GM15510 (cell line): ENCODE results near the gene ENDOD1.

Experiments used
- POLR2A ChIP-seq: IDR thresholded peaks from 3 replicates; pipeline ENCODE4 v1.6.1; 2011; ENCODE audit warnings: borderline replicate concordance; ENCODE audit not compliant: insufficient read length; ENCODE audit errors: extremely low read depth

ENDOD1 gene

DNA sequence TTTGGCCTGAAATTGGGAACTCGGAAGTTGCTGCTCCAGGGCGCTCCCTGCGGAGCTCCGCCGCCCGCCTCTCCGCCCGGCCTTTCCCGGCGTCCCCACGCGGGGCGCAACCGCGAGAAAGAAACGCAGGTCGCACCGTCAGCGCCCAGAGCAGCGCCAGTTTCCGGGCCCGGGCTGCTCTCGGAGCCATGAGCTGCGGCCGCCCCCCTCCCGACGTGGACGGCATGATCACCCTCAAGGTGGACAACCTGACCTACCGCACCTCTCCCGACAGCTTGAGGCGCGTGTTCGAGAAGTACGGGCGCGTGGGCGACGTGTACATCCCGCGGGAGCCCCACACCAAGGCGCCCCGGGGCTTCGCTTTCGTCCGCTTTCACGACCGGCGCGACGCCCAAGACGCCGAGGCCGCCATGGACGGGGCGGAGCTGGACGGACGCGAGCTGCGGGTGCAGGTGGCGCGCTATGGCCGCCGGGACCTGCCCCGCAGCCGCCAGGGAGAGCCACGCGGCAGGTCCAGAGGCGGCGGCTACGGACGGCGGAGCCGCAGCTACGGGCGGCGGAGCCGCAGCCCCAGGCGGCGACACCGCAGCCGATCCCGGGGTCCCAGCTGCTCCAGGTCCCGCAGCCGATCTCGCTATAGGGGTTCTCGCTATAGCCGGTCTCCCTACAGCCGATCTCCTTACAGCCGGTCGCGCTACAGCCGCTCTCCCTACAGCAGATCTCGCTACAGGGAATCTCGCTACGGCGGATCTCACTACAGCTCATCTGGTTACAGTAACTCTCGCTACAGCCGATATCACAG lies 22.4 kb upstream of the ENDOD1 start:
- peak; percentile 73 for TF ChIP-seq POLR2A

DNA sequence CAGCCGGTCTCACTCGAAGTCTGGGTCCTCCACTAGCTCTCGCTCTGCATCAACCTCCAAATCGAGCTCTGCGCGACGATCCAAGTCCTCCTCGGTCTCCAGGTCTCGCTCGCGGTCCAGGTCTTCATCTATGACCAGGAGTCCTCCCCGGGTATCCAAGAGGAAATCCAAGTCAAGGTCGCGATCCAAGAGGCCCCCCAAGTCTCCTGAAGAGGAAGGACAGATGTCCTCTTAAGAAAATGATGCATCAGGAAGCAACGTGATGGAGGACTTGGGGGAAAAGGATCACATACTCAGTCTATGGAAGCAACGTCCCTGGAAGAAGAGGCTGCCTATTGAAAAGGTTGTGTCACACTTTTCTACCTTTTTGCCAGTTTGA lies 21.8 kb upstream of the ENDOD1 start:
- no peak for TF ChIP-seq POLR2A

DNA sequence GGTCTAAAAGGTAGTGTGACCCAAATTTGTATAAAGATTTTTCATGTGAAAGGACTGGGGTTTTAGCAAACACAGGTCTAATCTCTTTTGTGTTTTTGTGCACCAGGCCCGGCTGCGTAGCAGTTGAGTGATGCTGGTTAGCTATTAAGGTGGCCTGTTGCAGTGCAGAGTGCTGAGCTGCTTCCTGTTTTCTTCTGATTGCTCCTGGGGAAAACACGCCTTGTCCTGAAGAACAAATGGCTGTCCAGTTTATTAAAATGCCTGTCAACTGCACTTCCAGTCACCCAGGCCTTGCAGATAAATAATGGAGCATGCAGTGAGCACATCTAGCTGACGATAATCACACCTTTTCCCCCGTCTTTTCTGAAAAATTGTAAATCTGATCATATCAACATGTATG lies 21.1 kb upstream of the ENDOD1 start:
- peak; percentile 68 for TF ChIP-seq POLR2A

DNA sequence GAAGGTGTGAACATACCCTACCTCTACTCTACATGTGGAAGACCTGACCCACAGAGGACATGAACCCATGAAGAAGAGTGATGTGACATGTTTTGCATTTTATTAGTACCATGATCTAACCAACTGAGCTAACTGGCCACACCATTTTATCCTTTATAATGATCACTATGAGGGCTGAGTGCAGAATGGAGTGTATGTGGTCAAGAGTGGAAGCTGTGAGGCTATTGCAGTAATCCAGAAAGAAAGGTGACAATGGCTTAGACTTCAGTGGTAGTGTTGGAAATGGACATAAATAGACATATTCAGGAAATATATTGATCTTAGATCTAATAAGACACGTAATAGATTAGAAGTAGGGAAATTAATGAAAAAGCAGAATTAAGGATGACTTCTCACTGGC lies 19.2 kb upstream of the ENDOD1 start:
- TF ChIP-seq POLR2A: no peak

DNA sequence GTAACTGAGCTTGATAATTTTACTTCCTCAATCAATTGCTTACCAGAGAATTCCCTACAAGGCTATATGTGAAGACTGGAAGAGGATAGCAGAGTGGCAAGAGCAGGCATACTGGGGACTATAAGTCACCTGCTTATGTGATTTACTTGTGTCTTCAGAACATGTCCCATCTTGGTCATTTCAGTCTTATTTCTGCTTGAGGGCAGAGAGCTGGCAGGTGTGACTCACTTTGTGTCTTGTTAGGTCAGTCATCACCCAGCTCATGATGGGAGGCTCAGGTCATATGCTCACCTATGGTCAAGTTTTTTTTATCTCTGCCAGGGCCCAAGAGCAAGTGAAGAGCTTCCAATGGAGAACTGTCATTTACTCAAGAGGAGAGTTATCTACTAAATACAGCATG lies 16.7 kb upstream of the ENDOD1 start:
- no peak for TF ChIP-seq POLR2A

DNA sequence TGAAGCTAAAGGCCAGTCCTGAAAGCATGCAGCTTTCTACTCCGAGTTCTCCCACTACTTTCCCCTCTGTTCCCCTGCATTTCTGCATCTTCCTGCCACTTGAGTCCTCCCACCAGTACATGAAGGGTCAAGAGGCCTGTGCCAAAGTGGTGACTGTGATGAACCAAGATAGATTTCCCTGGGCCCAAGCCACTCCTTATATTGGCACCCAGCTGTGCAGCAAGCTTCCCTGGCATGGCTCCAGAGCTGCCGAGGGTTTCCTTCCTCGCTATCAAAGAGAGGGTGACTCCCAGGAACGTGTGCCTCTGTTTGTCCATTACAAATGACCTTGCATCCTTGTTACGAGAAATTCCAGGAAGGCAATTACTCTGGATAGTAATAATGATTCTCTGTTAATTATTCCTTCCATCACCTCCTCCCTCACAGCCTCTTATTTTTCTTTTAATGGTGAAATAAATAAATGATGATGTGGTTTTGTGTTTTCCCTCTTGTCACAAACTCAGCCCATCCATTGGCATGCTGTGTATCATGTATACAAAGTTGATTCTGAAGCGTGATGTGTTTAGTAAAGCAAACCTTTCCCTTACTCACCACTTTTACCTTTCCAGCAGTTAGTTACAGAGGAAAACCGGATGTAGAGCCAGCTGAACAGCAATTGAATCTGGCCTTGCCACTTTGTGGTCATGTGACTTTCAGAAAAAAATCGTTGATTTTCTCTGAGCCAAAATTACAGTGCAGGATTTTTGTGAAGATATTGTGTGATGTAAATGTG lies 14.7 kb upstream of the ENDOD1 start:
- TF ChIP-seq POLR2A: no peak

DNA sequence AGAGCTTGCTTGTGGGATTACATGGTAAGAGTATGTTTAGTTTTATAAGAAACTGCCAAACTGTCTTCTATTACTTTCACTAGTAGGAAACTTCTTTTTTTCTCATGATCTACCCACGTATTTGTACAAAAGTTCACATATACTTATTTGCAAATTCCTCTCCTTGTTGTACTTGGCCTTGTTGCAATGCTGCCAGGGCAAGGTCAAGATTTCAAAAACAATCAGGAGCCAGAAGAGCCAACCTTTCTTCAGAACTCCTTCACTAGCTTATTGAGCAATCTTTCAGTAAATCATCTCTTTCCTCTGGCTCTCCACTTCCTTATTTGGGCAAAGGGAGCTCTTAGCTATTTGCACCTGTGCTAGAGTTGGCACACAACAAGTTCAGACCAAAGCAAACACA lies 13.2 kb upstream of the ENDOD1 start:
- no peak for TF ChIP-seq POLR2A

DNA sequence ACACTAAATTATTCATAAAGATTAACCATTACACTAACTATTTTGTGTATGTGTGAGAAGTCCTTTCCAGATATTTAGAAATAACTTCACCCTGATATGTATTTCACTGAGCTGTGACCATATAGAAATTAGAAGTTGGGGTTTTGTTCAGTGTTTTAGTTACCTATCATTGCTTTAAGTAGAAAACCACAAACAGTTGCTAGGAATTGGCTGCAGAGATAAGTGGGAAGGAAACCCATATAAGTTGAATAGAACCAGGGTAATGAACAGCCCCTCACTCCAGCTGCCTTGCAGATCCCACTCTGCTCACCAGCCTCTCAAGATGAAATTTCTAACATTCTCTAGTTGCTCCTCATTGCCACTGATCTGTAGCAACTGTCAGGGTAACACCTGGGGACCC lies 12.7 kb upstream of the ENDOD1 start:
- no peak for TF ChIP-seq POLR2A

DNA sequence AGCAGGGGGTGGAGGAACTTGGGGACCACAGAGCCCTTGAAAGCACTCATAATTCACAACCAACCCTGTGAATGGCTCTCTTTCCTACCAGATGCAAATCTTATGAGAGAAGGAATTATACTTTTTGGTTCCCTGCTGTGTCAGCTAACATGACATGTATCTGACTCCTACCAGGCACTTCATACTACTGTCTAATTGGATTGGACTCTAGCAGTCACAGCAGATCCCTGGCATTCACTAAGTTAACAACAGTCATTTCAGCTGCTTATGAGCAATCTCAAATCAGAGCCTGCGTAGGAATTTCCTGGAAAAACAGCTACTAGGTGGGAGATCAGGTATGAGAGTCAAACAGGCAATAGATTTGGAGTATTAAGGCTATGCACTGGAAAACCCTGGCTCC lies 11.1 kb upstream of the ENDOD1 start:
- no peak for TF ChIP-seq POLR2A

DNA sequence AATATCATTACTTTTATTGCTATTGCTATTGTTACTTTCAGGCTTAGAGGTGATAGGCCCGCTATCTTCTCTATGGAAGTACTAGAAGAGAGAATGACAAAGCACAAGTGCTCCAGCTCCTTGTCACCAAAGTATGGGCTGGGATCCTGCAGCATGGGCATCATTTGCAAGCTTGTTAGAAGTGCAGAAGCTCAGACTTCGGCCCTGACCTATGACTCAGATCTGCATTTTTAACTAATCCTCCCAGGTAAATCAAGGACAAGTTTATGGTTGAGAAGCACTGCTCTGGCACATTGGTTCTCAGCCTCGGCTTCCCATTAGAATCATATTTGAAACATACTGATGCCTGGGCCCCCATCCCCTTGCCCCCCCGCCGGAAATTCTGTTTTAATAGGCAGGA lies 8.6 kb upstream of the ENDOD1 start:
- TF ChIP-seq POLR2A: no peak

DNA sequence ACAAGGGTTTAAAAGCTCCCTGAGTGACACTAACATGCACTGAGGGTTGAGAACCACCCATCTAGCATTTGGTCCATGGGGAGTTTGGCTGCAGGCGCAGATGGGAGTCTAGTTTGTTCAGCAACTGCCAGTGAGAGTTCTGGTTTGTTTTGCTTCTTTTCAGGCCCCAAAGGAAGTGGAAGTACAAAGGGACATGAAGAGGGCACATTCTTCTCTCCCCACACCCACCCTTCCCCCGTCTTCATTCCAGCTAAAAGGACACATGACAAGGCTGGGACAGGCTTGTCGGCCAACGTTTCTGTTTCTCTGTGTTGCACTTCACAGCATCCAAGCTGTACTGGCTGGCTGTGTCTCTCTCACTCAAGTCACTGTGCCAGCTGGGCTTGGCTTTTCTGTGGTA lies 8.2 kb upstream of the ENDOD1 start:
- TF ChIP-seq POLR2A: no peak

DNA sequence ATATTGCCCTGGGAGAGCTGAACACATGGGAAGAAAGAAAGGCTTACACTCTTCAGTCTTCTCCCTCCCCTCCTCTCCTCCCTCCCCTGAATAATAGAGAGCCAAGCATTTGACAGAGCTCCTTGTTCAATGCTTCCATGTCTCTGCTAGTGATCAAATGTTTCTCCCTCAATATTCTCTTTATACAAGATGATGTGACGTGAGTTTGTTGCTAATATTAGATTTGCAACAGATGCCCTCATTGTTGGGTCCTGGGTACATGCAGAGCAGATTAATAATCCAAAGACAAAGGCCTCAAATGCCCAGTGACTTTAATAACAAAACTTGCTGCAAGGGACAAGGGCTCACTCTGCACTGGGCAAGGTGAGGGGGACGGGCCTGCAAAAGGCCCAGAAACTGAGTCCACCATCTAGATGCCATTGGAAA lies 7.1 kb upstream of the ENDOD1 start:
- TF ChIP-seq POLR2A: no peak

DNA sequence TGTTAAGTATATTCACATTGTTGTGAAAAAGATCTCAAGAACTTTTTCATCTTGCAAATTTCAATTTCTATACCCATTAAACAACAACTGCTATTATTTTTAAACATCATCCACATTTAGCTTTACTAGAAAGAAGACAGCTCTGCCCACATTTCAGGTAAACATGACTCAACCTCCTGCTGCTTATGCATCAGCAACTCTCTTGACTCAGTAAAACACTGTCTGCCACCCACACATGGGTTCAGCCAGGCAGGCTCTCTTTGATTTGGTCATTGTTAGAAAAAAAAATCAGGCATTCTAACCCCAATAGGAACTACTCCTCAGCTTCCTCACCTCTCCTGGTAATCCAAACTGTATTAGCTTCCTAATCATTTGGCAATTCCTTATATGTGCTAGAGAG lies 5.1 kb upstream of the ENDOD1 start:
- no peak for TF ChIP-seq POLR2A

DNA sequence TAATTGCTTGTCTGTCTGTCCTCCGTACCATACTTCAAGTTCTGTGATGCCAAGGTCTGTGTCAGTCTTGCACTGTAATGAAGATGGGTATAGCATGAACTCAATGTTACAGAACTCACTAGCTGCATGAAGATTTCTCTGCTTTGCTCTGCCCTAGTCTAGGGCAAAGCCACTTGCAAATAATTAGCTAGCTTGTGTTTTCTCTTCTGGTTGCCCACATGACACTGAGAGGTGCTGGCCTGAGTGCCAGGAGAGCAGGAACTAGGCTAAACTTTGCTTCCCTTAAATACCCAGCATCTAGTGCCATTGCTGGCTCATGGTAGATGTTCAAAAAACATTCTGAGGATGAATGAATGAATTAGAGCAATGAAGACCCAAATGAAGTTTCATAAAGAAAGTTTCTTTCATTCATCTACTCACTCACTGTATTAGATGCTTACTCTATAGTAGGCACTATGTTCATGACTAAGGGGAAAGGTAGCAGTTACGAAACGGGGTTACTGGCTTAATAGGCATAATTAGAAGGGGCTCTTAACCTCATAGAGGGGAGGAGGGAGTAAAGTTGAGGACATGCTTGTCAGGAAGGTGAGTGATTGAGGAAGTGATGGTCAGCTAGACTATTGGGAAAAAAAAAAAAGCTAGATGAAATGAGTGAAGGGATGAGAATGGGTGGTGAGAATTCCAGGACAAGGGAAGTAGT lies 4.4 kb upstream of the ENDOD1 start:
- TF ChIP-seq POLR2A: no peak

DNA sequence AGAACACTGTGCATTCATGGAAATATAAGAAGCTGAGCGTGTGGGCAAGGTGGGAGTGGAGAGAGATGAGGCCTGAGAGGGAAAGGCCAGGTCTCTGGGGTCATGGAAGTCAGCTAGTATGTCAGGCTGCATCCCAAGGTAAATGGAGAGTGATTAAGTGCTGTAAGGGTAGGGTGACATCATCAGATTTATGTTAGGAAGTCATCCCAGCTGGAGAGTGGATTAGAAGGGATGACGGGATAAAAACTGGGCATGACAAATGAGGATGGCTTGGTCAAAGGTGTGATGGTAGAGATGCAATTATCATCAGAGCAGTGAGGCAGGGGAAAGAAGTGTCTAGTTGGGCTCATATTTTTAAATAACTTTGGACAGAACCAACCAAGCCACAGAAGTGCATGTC lies 3.5 kb upstream of the ENDOD1 start:
- TF ChIP-seq POLR2A: no peak
